Thoracic aorta (tissue), 2 donors: ENCODE results near the gene CNDP2. TPM values are rescaled to one million over a fixed set of nuclear protein-coding genes. Genes with fewer than 3 reads are reported as not detected.

Experiments used
- ATAC-seq: fragments of 150-250 bp; one replicate; pipeline ENCODE4 v1.8.0; 2017; ENCODE audit warnings: low read depth; ENCODE audit not compliant: insufficient number of reproducible peaks, low FRiP score
- DNase-seq: peaks from one replicate; pipeline ENCODE4 v3.0.0-alpha.2; 2020; ENCODE audit warnings: low spot score
- H3K27ac ChIP-seq, 2 donors: fragments of 200-600 bp; sonication (generic); 1 replicate in 1 of 2; 2 replicates in 1 of 2; pipeline ENCODE4 v1.5.1; 2016; ENCODE audit warnings: mild to moderate bottlenecking in 2 of 2, moderate library complexity in 2 of 2
- H3K27me3 ChIP-seq: fragments of 200-600 bp; sonication (generic); replicated peaks from 2 replicates; pipeline ENCODE4 v1.6.0; 2016; ENCODE audit warnings: mild to moderate bottlenecking; ENCODE audit not compliant: insufficient read depth
- H3K36me3 ChIP-seq: fragments of 200-600 bp; sonication (generic); one replicate; pipeline ENCODE4 v1.5.1; 2016
- H3K4me1 ChIP-seq, 2 donors: fragments of 200-600 bp; sonication (generic); 1 replicate in 1 of 2; 2 replicates in 1 of 2; pipeline versions ENCODE4 v1.5.1 to v1.6.0; 2016; ENCODE audit warnings: low read depth in 2 of 2, mild to moderate bottlenecking in 1 of 2; ENCODE audit not compliant: control insufficient read depth in 1 of 2
- H3K4me3 ChIP-seq: fragments of 200-600 bp; sonication (generic); 2 replicates; pipeline ENCODE4 v1.5.1; 2016; ENCODE audit warnings: mild to moderate bottlenecking
- H3K9me3 ChIP-seq: fragments of 200-600 bp; sonication (generic); 2 replicates; pipeline ENCODE4 v1.5.1; 2016
- total RNA-seq, 2 donors: library from RNA; depleted of rRNA; stranded (reverse); fragments of >200 nt; gene quantifications; one replicate each; pipeline versions ENCODE4 v1.1.0 to v1.2.3, GENCODE V29; 2016
- TF ChIP-seq, protein P1 (sequence below): fragments of 200-600 bp; sonication (generic); IDR thresholded peaks from one replicate; pipeline ENCODE4 v1.5.1; 2019; ENCODE audit warnings: antibody characterized with exemption

The CNDP2 gene
- total RNA-seq, 2 donors from 2014 or later = 44.3 to 106 TPM

DNA sequence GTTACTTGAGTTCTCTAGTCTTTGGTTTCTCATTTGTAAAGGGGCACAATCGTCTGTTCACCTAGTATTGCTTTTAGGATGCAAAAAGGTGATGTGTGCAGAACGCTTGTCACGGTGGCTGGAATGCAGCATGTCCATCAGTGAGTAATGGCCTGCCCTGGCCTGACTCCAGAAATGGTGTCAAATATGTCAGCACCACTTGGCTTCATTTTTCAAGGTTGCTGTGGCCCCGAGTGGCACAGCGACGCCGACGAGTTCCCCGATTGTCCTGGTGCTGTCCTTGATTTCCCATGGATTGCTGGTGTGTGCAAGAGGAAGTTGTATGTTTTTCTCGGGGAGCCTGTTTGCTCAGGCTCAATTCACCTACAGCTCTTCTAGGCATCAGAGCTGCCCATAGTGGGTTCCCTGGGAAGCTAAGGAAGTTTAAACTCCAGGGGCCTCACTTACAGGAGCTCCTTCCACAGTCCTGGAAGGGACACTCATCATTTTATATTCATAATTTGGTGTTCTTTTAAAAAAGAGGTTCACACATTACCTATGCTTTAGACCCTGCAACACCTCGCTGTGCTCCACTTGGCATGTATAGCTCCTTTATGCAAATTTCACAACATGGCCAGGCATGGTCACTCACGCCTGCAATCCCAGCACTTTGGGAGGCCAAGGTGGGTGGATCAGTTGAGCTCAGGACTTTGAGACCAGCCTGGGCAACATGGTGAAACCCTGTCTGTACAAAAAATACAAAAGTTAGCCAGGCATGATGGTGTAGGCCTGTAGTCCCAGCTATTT, 75.9 kb downstream of the CNDP2 start:
- no peaks in the 10 kb centered on the region for H3K27me3 ChIP-seq
- no peaks in the 10 kb centered on the region for H3K4me1 ChIP-seq
- no peak overlapping the region for H3K27ac ChIP-seq
- TF ChIP-seq, protein P1, sequence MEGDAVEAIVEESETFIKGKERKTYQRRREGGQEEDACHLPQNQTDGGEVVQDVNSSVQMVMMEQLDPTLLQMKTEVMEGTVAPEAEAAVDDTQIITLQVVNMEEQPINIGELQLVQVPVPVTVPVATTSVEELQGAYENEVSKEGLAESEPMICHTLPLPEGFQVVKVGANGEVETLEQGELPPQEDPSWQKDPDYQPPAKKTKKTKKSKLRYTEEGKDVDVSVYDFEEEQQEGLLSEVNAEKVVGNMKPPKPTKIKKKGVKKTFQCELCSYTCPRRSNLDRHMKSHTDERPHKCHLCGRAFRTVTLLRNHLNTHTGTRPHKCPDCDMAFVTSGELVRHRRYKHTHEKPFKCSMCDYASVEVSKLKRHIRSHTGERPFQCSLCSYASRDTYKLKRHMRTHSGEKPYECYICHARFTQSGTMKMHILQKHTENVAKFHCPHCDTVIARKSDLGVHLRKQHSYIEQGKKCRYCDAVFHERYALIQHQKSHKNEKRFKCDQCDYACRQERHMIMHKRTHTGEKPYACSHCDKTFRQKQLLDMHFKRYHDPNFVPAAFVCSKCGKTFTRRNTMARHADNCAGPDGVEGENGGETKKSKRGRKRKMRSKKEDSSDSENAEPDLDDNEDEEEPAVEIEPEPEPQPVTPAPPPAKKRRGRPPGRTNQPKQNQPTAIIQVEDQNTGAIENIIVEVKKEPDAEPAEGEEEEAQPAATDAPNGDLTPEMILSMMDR = no peak
- DNase-seq (no peak), ATAC-seq (no peak)
- H3K4me3 ChIP-seq = no peak overlapping the region
- H3K9me3 ChIP-seq = no peaks in the 10 kb centered on the region
- H3K36me3 ChIP-seq = no peaks in the 10 kb centered on the region

DNA sequence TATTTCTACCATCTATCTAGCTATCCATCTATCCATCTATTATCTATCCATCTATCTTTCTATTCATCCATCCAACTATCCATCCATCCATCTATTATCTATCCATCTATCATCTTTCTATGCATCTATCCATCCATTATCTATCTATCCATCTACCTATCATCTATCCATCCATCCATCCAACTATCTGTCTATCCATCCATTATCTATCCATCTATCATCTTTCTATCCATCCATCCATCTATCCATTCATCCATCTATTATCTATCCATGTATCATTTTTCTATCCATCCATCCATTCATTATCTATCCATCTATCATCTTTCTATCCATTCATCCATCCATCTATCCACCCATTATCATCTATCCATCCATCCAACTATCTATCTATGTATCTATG, 76.9 kb downstream of the CNDP2 start:
- H3K27me3 ChIP-seq = no peaks in the 10 kb centered on the region

More for the DNA sequence above, 76.9 kb downstream of the CNDP2 start:
- TF ChIP-seq, protein P1 = no peak
- Histone ChIP-seq H3K4me3 (no peak overlapping the region), H3K4me1 (no peaks in the 10 kb centered on the region), H3K9me3 (no peaks in the 10 kb centered on the region), H3K27ac (no peak overlapping the region), H3K36me3 (no peaks in the 10 kb centered on the region)
- DNase-seq (no peak), ATAC-seq (no peak)

Other genes starting within 250 kb of the CNDP2 start
- gene CYB5A, start 204.4 kb upstream of the CNDP2 start, total RNA-seq = 100 to 1,000 TPM in 1 of 2 donors, 10 to 100 TPM in 1; 57.0 to 121 TPM
- not detected for gene C18orf63, start 180.5 kb upstream of the CNDP2 start, total RNA-seq
- gene DIPK1C, start 39.1 kb upstream of the CNDP2 start, total RNA-seq = not detected
- gene CNDP1, start 38.1 kb downstream of the CNDP2 start, total RNA-seq = not detected
- 10 to 100 TPM; 18.7 to 26.7 TPM for gene ZNF407, start 101.5 kb downstream of the CNDP2 start, total RNA-seq